CD4-positive, alpha-beta T cell treated with Interleukin-2 at 100 ng/mL for 4 hours (primary cell): ENCODE measurements around the gene CFC1B.
"Not testable (repeated sequence)": the region's sequence is repeated elsewhere in the genome, so short reads cannot be mapped to it uniquely, and the experiment has no call there.

Experiments used
- DNase-seq: peaks from one replicate; pipeline ENCODE4 v3.0.0-alpha.2; 2020; ENCODE audit warnings: low spot score

Gene CFC1B

GRCh38 chr2:130520992-130521391 lies at the start of gene CFC1B:
Gene CFC1B (plus strand): TSS chr2:130521222. CDS start chr2:130521485, 263 bp downstream.
- DNase-seq: not testable (repeated sequence)

GRCh38 chr2:130491073-130491472 lies 29.9 kb upstream of the CFC1B start:
- not testable (repeated sequence) for DNase-seq

GRCh38 chr2:130509228-130509627 lies 11.8 kb upstream of the CFC1B start, which contains the start of gene POTEI:
Gene POTEI (minus strand): TSS chr2:130509328. CDS start chr2:130509235, 93 bp downstream.
- not testable (repeated sequence) for DNase-seq

- DNase-seq: not testable (repeated sequence)
Measured at GRCh38 chr2:130510807-130511746, 9.9 kb upstream of the CFC1B start.

GRCh38 chr2:130511747-130512451 lies 9.1 kb upstream of the CFC1B start:
- DNase-seq: not testable (repeated sequence)

- DNase-seq: not testable (repeated sequence)
Measured at GRCh38 chr2:130518516-130519106, 2.4 kb upstream of the CFC1B start.

- DNase-seq: not testable (repeated sequence)
Measured at GRCh38 chr2:130522390-130522789, 1.4 kb downstream of the CFC1B start.

GRCh38 chr2:130527365-130527967 lies 6.4 kb downstream of the CFC1B start:
- not testable (repeated sequence) for DNase-seq

GRCh38 chr2:130529545-130529944 lies 8.5 kb downstream of the CFC1B start:
- not testable (repeated sequence) for DNase-seq

GRCh38 chr2:130530212-130530611 lies 9.2 kb downstream of the CFC1B start:
- not testable (repeated sequence) for DNase-seq

- not testable (repeated sequence) for DNase-seq
Measured at GRCh38 chr2:130531225-130531624, 10.2 kb downstream of the CFC1B start.

- DNase-seq: not testable (repeated sequence)
Measured at GRCh38 chr2:130531672-130532071, 10.7 kb downstream of the CFC1B start.

- not testable (repeated sequence) for DNase-seq
Measured at GRCh38 chr2:130536654-130537053, 15.6 kb downstream of the CFC1B start.

- DNase-seq: not testable (repeated sequence)
Measured at GRCh38 chr2:130538271-130538670, 17.2 kb downstream of the CFC1B start.

GRCh38 chr2:130542789-130543188 lies 21.8 kb downstream of the CFC1B start:
- DNase-seq: not testable (repeated sequence)

- not testable (repeated sequence) for DNase-seq
Measured at GRCh38 chr2:130543785-130544528, 22.9 kb downstream of the CFC1B start.

- DNase-seq: not testable (repeated sequence)
Measured at GRCh38 chr2:130544978-130545377, 24.0 kb downstream of the CFC1B start.

GRCh38 chr2:130548418-130548817 lies 27.4 kb downstream of the CFC1B start:
- DNase-seq: not testable (repeated sequence)

GRCh38 chr2:130549475-130549874 lies 28.5 kb downstream of the CFC1B start:
- not testable (repeated sequence) for DNase-seq

- not testable (repeated sequence) for DNase-seq
Measured at GRCh38 chr2:130554178-130554577, 33.2 kb downstream of the CFC1B start.

- not testable (repeated sequence) for DNase-seq
Measured at GRCh38 chr2:130556441-130556840, 35.4 kb downstream of the CFC1B start.
